ENCODE measurements around the gene PDE3A. TPM values are rescaled to one million over a fixed set of nuclear protein-coding genes. Genes with fewer than 3 reads are reported as not detected.

PDE3A gene
- total RNA-seq, 4 donors from 2014 or later, result 9.0 to 21.8 (median 10.9) TPM

DNA sequence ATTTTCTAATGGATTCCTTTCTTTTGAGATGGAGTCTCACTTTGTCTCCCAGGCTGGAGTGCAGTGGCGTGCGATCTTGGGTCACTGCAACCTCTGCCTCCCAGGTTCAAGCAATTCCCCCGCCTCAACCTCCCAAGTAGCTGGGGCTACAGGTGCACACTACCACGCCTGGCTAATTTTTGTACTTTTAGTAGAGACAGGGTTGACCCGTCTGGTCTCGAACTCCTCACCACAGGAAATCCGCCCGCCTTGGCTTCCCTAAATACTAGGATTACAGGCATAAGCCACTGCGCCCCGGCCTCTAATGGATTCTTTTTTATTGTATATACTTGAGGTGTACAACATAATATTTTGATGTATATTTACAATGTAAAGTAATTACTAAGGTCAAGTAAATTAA is 186.7 kb downstream of the PDE3A start:
- TF ChIP-seq, protein P1, sequence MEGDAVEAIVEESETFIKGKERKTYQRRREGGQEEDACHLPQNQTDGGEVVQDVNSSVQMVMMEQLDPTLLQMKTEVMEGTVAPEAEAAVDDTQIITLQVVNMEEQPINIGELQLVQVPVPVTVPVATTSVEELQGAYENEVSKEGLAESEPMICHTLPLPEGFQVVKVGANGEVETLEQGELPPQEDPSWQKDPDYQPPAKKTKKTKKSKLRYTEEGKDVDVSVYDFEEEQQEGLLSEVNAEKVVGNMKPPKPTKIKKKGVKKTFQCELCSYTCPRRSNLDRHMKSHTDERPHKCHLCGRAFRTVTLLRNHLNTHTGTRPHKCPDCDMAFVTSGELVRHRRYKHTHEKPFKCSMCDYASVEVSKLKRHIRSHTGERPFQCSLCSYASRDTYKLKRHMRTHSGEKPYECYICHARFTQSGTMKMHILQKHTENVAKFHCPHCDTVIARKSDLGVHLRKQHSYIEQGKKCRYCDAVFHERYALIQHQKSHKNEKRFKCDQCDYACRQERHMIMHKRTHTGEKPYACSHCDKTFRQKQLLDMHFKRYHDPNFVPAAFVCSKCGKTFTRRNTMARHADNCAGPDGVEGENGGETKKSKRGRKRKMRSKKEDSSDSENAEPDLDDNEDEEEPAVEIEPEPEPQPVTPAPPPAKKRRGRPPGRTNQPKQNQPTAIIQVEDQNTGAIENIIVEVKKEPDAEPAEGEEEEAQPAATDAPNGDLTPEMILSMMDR (IDR thresholded peaks at IDR 0.05; ENCODE audit: low read depth), result no peak

DNA sequence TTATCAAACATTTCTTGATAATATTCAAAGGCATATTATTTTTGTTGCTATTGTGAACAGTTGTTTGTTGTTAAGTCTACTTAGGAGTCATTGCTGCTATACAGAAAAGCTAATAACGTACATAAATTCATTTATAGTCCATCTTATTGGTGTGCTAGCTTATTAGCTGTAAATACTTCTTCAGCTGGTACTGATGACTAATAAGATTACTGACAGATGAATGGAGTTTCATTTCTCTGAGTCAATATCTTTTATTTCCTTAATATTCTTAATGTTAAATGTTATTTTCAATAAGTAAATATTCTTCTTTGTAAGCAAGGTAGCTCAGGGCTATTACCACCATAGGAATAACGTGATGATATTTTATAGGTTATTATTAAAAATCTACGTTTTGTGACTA is 187.4 kb downstream of the PDE3A start:
- TF ChIP-seq, protein P1 (IDR thresholded peaks at IDR 0.05; ENCODE audit: low read depth), result no peak

DNA sequence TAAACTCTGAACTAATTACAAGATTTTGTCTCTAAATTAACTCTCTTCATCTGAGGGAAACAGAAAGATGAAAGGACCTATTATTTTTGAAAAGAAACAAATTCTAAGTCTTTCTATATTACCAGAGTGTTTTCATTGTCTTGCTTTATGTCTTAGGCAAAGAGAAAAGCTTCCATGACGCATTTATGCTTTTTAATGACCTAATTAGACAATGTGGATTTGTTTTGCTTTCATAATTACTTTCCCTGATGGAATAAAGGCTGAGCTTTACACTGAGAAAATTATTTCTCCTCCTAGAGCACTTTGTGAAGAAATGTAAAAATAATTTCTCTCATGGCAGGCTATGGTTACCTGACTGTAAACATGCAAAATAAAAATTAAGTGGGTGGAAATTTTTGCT is 188.8 kb downstream of the PDE3A start:
- TF ChIP-seq, protein P1 (IDR thresholded peaks at IDR 0.05; ENCODE audit: low read depth), result no peak

DNA sequence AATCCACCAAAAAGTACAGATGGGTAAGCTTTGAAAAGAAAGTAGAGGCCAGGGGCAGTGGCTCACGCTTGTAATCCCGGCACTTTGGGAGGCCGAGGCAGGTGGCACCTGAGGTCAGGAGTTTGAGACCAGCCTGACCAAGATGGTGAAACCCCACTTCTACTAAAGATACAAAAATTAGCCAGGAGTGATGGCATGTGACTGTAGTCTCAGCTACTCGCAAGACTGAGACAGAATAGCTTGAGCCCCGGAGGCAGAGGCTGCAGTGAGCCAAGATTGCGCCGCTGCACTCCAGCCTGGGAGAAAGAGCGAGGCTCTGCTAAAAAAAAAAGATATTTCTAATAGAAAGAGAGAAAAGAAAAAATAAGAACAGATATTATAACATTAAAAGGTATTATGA is 192.6 kb downstream of the PDE3A start:
- TF ChIP-seq, protein P1 (IDR thresholded peaks at IDR 0.05; ENCODE audit: low read depth), result no peak

DNA sequence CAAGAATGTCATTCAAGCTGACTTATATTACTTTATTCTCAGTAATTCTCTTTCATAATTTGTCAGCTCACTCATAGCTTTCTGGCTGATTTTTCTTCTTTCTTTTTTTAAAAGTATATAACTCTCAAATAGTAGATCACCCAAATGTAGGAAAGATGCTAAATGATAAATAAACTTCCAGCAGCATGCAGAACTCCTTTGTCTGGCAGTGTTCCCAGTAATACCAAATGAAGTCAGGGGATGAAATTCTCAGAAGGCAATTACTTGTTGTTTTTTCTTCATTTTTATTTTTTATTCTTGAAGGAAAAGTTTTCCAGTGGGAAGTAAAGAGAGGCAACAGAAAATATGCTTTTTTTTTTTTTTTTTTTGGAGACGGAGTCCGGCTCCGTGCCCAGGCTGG is 193.5 kb downstream of the PDE3A start:
- TF ChIP-seq, protein P1 (IDR thresholded peaks at IDR 0.05; ENCODE audit: low read depth), result no peak

DNA sequence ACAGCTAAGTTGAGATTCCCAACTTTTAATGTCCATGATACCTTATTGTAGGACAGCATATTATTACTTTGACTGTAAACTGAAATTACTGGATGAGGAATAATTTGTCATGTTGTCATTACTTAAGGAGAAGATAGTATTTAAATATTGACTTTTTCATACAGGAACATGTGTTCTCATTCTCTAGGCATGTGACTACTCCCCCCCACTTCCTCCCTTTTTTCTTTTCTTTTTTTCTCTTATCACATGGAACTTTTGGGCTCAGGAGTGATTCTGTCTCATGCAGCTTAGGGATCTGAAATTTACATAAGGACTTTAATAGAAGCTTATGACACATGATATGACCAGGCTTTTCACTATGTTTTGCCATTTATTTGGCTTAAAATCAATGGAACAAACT is 199.1 kb downstream of the PDE3A start:
- TF ChIP-seq, protein P1 (IDR thresholded peaks at IDR 0.05; ENCODE audit: low read depth), result no peak

DNA sequence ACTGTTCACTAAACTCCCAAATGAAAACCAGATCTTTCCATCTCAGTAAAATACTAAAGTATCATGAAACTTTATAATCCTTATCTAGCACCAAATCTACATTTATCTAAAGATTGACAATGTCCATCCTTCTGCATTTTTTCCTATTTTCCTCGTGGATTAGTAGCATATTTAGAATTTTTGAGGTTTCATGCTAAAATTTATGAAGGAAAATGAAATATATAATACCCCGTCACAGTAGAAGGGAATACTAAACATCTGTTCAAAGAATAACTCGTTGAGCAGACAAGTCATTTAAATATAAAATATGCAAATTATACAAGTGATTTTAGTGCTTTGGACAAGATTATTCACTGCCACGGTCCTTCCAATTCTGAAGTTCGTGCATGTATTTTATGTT is 204.1 kb downstream of the PDE3A start:
- TF ChIP-seq, protein P1 (IDR thresholded peaks at IDR 0.05; ENCODE audit: low read depth), result no peak

All from subcutaneous adipose tissue (tissue), 4 donors.